ENCODE data around the gene MMS22L.

The MMS22L gene

DNA sequence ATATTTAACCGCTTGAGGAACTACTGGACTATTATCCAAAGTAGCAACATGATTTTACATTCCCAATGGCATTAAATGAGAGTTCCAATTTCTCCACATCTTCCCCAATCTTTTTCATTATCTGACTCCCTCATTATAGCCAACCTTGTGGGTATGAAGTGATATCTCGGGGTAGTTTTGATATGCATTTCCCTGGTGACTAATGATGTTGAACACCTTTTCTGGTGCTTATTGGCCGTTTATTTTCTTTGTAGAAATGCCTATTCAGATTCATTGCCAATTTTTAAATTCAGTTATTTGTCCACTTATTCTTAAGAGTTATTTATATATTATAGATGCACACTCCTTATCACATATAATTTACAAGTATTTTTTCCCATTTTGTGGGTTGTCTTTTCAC is 129.0 kb downstream of the MMS22L start:
- Histone ChIP-seq H3K36me3 (ENCODE audit: control insufficient read depth in 2 of 2, insufficient read depth in 2 of 2, low read length in 2 of 2) (peaks cover 4 to 5% of the 10 kb centered on the region in 2 donors), H3K4me3 (ENCODE audit: low read length in 2 of 2) (no peak overlapping the region), H3K9ac (ENCODE audit: low read depth in 1 of 2, low read length in 2 of 2) (no peak overlapping the region), H3K4me1 (ENCODE audit: control insufficient read depth in 2 of 2, insufficient read depth in 2 of 2, low read length in 2 of 2) (no peaks in the 10 kb centered on the region), H3K9me3 (ENCODE audit: control insufficient read depth in 2 of 2, low read length in 2 of 2) (no peaks in the 10 kb centered on the region), H3K27me3 (ENCODE audit: control insufficient read depth in 2 of 2, insufficient read depth in 2 of 2, low read length in 2 of 2) (no peaks in the 10 kb centered on the region), H3K27ac (ENCODE audit: low read depth in 2 of 2, low read length in 2 of 2) (no peak overlapping the region)

DNA sequence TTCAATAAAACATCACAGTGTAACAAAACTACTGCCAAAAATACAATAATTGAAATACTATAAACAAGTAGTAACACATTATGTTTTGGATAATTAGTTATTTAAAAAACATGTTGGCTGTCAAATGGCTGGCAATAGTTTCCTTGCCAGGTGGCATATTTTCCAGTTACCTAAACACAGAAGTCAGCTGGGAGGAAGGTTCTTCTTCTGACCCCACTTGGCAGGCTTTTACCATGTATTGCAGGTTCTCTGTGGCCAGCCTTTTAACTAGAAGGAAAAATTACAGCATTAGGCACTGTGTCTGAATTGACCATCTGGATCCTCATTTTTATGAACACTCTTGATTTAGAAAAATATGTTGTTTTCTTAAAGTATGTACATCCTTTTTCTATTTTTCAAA is 131.4 kb downstream of the MMS22L start:
- Histone ChIP-seq H3K36me3 (ENCODE audit: control insufficient read depth in 2 of 2, insufficient read depth in 2 of 2, low read length in 2 of 2) (peaks cover 4 to 5% of the 10 kb centered on the region in 2 donors), H3K27me3 (ENCODE audit: control insufficient read depth in 2 of 2, insufficient read depth in 2 of 2, low read length in 2 of 2) (no peaks in the 10 kb centered on the region), H3K4me1 (ENCODE audit: control insufficient read depth in 2 of 2, insufficient read depth in 2 of 2, low read length in 2 of 2) (no peaks in the 10 kb centered on the region), H3K9me3 (ENCODE audit: control insufficient read depth in 2 of 2, low read length in 2 of 2) (no peaks in the 10 kb centered on the region), H3K9ac (ENCODE audit: low read depth in 1 of 2, low read length in 2 of 2) (no peak overlapping the region), H3K4me3 (ENCODE audit: low read length in 2 of 2) (no peak overlapping the region), H3K27ac (ENCODE audit: low read depth in 2 of 2, low read length in 2 of 2) (no peak overlapping the region)

DNA sequence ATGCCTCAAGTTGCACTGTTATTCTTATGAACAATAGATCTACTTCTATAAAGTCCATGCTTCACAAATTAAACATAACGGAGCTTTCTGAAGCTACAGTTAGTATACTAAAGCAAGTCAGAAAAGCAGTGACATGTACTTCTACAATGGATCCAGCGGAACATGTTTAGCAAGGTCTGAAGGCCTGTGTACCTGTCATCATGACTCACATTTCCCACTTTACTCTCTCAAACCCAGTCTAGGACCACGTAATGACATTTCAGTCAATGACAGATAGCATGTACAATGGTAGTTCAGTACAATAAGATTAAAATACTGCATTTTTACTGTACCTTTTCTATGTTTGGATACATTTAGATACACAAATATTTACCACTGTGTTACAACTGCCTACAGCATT is 132.1 kb downstream of the MMS22L start:
- H3K4me3 ChIP-seq (ENCODE audit: low read length in 2 of 2) = no peak overlapping the region
- H3K27ac ChIP-seq (ENCODE audit: low read depth in 2 of 2, low read length in 2 of 2) = no peak overlapping the region
- H3K9ac ChIP-seq (ENCODE audit: low read depth in 1 of 2, low read length in 2 of 2) = no peak overlapping the region
- no peaks in the 10 kb centered on the region for H3K9me3 ChIP-seq (ENCODE audit: control insufficient read depth in 2 of 2, low read length in 2 of 2)
- H3K27me3 ChIP-seq (ENCODE audit: control insufficient read depth in 2 of 2, insufficient read depth in 2 of 2, low read length in 2 of 2) = no peaks in the 10 kb centered on the region
- H3K4me1 ChIP-seq (ENCODE audit: control insufficient read depth in 2 of 2, insufficient read depth in 2 of 2, low read length in 2 of 2) = no peaks in the 10 kb centered on the region
- H3K36me3 ChIP-seq (ENCODE audit: control insufficient read depth in 2 of 2, insufficient read depth in 2 of 2, low read length in 2 of 2) = peaks cover 4 to 5% of the 10 kb centered on the region in 2 donors

DNA sequence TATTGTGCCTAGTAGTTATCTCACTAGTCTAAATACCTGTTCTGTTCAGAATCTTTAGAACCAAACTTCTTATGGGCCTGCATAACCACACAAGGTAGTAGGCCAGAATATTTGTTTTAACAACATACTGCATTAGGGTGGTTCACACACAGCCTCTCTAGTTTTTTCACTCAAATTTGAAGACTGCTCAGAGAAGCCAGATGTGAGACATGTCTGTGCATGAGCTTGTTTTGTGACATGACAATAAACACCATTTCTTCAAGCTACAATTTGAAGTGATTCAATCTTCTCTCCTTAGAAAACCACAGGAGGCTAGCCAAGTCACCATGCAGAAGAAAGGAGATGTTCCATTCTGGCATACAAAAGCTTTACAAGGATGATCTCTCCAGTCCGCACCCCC is 135.6 kb downstream of the MMS22L start:
- H3K27ac ChIP-seq (ENCODE audit: low read depth in 2 of 2, low read length in 2 of 2) = no peak overlapping the region
- no peak overlapping the region for H3K9ac ChIP-seq (ENCODE audit: low read depth in 1 of 2, low read length in 2 of 2)
- H3K4me3 ChIP-seq (ENCODE audit: low read length in 2 of 2) = no peak overlapping the region
- no peaks in the 10 kb centered on the region for H3K27me3 ChIP-seq (ENCODE audit: control insufficient read depth in 2 of 2, insufficient read depth in 2 of 2, low read length in 2 of 2)
- H3K4me1 ChIP-seq (ENCODE audit: control insufficient read depth in 2 of 2, insufficient read depth in 2 of 2, low read length in 2 of 2) = no peaks in the 10 kb centered on the region
- H3K9me3 ChIP-seq (ENCODE audit: control insufficient read depth in 2 of 2, low read length in 2 of 2) = no peaks in the 10 kb centered on the region
- H3K36me3 ChIP-seq (ENCODE audit: control insufficient read depth in 2 of 2, insufficient read depth in 2 of 2, low read length in 2 of 2) = peaks cover 4 to 5% of the 10 kb centered on the region in 2 donors

DNA sequence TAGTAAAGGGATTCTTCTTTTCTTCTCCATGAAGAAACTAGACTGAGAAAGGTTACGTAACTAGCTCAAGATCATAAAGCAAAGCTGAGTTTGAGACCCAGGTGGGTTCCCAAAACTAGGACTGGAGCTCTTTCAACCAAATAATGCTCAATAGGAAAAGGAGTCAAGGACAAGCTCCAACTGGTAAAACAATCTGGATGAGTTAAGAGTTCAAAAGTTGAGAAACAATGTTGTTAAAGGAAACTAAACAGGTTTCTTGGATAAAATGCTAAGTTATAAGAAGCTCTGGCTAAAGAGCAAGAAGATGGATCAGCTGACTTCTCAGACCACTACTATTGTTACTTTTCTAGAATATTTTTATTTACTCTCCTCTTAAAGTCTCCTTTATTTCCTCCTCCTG is 137.3 kb downstream of the MMS22L start:
- Histone ChIP-seq H3K4me3 (ENCODE audit: low read length in 2 of 2) (no peak overlapping the region), H3K9ac (ENCODE audit: low read depth in 1 of 2, low read length in 2 of 2) (no peak overlapping the region), H3K36me3 (ENCODE audit: control insufficient read depth in 2 of 2, insufficient read depth in 2 of 2, low read length in 2 of 2) (no peaks in the 10 kb centered on the region), H3K9me3 (ENCODE audit: control insufficient read depth in 2 of 2, low read length in 2 of 2) (no peaks in the 10 kb centered on the region), H3K4me1 (ENCODE audit: control insufficient read depth in 2 of 2, insufficient read depth in 2 of 2, low read length in 2 of 2) (no peaks in the 10 kb centered on the region), H3K27ac (ENCODE audit: low read depth in 2 of 2, low read length in 2 of 2) (no peak overlapping the region), H3K27me3 (ENCODE audit: control insufficient read depth in 2 of 2, insufficient read depth in 2 of 2, low read length in 2 of 2) (no peaks in the 10 kb centered on the region)

DNA sequence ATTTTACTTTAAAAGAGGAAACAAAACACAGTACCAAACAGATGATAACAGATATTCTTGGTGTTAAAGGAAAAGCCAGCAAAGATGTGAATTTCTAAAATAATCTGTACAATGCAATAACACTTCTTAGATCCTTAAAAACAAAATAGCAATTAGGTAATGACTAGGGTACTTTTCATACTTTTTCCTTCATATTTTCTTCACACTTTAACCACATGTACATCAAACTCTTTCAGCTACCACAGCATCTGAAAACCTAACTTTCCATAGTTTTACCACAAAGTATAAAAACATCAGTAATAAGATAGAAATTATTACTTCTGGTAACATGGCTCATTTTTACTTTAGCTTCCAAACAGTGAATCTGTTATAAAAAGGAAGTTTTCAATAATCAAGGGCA is 141.3 kb downstream of the MMS22L start:
- no peak overlapping the region for H3K9ac ChIP-seq (ENCODE audit: low read depth in 1 of 2, low read length in 2 of 2)
- no peak overlapping the region for H3K4me3 ChIP-seq (ENCODE audit: low read length in 2 of 2)
- H3K27me3 ChIP-seq (ENCODE audit: control insufficient read depth in 2 of 2, insufficient read depth in 2 of 2, low read length in 2 of 2) = no peaks in the 10 kb centered on the region
- no peaks in the 10 kb centered on the region for H3K4me1 ChIP-seq (ENCODE audit: control insufficient read depth in 2 of 2, insufficient read depth in 2 of 2, low read length in 2 of 2)
- no peaks in the 10 kb centered on the region for H3K36me3 ChIP-seq (ENCODE audit: control insufficient read depth in 2 of 2, insufficient read depth in 2 of 2, low read length in 2 of 2)
- H3K9me3 ChIP-seq (ENCODE audit: control insufficient read depth in 2 of 2, low read length in 2 of 2) = no peaks in the 10 kb centered on the region
- no peak overlapping the region for H3K27ac ChIP-seq (ENCODE audit: low read depth in 2 of 2, low read length in 2 of 2)

DNA sequence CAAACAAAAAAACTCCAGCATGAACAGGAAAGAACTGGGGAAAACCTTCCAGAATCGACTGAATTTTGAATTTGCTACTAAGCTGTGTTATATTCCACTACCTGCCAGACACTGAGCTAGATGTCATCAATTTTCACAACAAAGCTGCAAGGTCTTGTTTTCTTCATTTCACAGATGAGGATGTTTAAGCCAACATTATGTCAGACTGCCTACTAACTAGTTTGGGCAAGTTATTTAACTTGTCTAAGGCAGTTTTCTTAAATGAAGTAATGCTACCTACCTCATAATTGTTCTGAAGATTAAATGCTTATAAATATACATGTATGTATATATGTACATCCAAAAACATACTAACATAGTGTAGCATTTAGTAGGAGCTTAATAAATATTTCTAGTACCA is 144.4 kb downstream of the MMS22L start:
- no peaks in the 10 kb centered on the region for H3K4me1 ChIP-seq (ENCODE audit: control insufficient read depth in 2 of 2, insufficient read depth in 2 of 2, low read length in 2 of 2)
- no peaks in the 10 kb centered on the region for H3K9me3 ChIP-seq (ENCODE audit: control insufficient read depth in 2 of 2, low read length in 2 of 2)
- no peak overlapping the region for H3K4me3 ChIP-seq (ENCODE audit: low read length in 2 of 2)
- no peaks in the 10 kb centered on the region for H3K27me3 ChIP-seq (ENCODE audit: control insufficient read depth in 2 of 2, insufficient read depth in 2 of 2, low read length in 2 of 2)
- no peak overlapping the region for H3K27ac ChIP-seq (ENCODE audit: low read depth in 2 of 2, low read length in 2 of 2)
- H3K9ac ChIP-seq (ENCODE audit: low read depth in 1 of 2, low read length in 2 of 2) = no peak overlapping the region
- no peaks in the 10 kb centered on the region for H3K36me3 ChIP-seq (ENCODE audit: control insufficient read depth in 2 of 2, insufficient read depth in 2 of 2, low read length in 2 of 2)

DNA sequence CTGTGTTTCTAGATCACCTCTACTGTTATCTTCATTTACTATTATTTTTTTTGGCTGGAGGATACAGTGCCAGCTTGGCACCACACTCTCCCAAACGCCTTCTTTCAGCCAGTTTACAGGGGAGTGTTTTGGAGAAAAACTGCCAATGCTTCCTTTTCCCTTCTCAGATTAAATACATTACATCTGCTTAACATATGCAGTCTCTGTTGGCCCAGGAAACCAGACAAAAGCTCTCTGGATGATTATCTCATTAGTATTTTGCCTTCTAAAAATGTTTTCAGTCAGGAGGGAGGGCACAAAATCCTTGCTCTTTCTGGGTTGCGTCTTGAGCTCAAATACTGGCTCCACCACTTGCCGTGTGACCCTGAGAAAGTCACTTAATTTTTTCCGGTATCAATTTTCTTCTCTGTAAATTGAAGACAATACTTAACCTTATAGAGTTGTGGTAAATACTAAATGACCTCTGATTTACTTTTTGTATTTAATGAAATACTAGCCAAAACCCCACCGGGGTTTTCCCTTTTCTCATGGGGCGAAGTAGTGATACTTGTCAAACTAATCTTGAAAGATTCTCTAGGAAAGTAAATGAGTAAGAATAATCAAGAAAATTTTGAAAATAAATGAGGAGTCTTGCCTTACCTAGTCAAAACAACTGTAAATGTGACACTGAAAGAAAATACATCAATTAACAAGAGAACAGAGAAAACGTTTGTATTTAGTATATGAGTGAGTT is 146.2 kb downstream of the MMS22L start:
- Histone ChIP-seq H3K4me1 (ENCODE audit: control insufficient read depth in 2 of 2, insufficient read depth in 2 of 2, low read length in 2 of 2) (no peaks in the 10 kb centered on the region), H3K4me3 (ENCODE audit: low read length in 2 of 2) (no peak overlapping the region), H3K9ac (ENCODE audit: low read depth in 1 of 2, low read length in 2 of 2) (no peak overlapping the region), H3K9me3 (ENCODE audit: control insufficient read depth in 2 of 2, low read length in 2 of 2) (no peaks in the 10 kb centered on the region), H3K36me3 (ENCODE audit: control insufficient read depth in 2 of 2, insufficient read depth in 2 of 2, low read length in 2 of 2) (no peaks in the 10 kb centered on the region), H3K27me3 (ENCODE audit: control insufficient read depth in 2 of 2, insufficient read depth in 2 of 2, low read length in 2 of 2) (no peaks in the 10 kb centered on the region), H3K27ac (ENCODE audit: low read depth in 2 of 2, low read length in 2 of 2) (no peak overlapping the region)

DNA sequence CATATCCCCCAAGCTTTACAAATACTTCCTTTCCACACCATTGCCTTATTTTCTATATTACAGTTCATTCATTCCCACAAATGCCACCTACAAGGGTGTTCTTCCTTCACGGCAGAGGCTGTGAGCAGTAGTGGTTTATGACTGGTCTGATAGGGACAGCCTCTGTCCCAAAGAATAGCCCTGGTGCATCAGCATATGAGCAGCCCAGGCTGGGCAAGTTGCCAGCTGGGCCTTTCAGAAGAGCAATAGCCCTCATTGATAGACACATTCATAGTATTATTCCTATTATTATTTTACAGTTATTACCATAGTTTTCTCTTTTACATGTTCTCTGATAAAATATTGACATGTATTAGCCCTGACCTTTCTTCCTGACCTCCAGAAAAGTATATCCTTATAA is 149.9 kb downstream of the MMS22L start:
- Histone ChIP-seq H3K9ac (ENCODE audit: low read depth in 1 of 2, low read length in 2 of 2) (no peak overlapping the region), H3K9me3 (ENCODE audit: control insufficient read depth in 2 of 2, low read length in 2 of 2) (no peaks in the 10 kb centered on the region), H3K27ac (ENCODE audit: low read depth in 2 of 2, low read length in 2 of 2) (no peak overlapping the region), H3K4me1 (ENCODE audit: control insufficient read depth in 2 of 2, insufficient read depth in 2 of 2, low read length in 2 of 2) (no peaks in the 10 kb centered on the region), H3K36me3 (ENCODE audit: control insufficient read depth in 2 of 2, insufficient read depth in 2 of 2, low read length in 2 of 2) (no peaks in the 10 kb centered on the region), H3K4me3 (ENCODE audit: low read length in 2 of 2) (no peak overlapping the region), H3K27me3 (ENCODE audit: control insufficient read depth in 2 of 2, insufficient read depth in 2 of 2, low read length in 2 of 2) (no peaks in the 10 kb centered on the region)

DNA sequence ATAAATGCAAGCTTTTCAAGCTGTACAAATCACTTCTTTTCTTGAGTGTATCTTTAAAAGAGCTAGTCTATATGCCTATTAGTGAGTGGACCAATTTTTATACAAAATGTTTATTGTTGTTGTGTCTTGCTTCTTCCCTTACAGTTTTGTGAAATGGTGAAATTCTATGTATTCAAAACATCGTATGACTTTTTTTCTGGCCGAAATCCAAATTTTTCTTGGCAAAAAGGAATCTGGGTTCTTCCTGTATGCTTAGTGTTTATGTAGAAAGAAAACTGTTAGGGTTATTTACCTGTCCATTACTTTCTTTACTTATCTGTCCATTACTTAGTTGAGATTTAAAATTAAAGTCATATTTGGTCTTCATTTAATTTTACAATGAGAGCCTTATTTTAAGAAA is 153.9 kb downstream of the MMS22L start:
- no peaks in the 10 kb centered on the region for H3K36me3 ChIP-seq (ENCODE audit: control insufficient read depth in 2 of 2, insufficient read depth in 2 of 2, low read length in 2 of 2)
- H3K9ac ChIP-seq (ENCODE audit: low read depth in 1 of 2, low read length in 2 of 2) = no peak overlapping the region
- no peaks in the 10 kb centered on the region for H3K27me3 ChIP-seq (ENCODE audit: control insufficient read depth in 2 of 2, insufficient read depth in 2 of 2, low read length in 2 of 2)
- no peaks in the 10 kb centered on the region for H3K4me1 ChIP-seq (ENCODE audit: control insufficient read depth in 2 of 2, insufficient read depth in 2 of 2, low read length in 2 of 2)
- H3K9me3 ChIP-seq (ENCODE audit: control insufficient read depth in 2 of 2, low read length in 2 of 2) = no peaks in the 10 kb centered on the region
- H3K4me3 ChIP-seq (ENCODE audit: low read length in 2 of 2) = no peak overlapping the region
- H3K27ac ChIP-seq (ENCODE audit: low read depth in 2 of 2, low read length in 2 of 2) = no peak overlapping the region

DNA sequence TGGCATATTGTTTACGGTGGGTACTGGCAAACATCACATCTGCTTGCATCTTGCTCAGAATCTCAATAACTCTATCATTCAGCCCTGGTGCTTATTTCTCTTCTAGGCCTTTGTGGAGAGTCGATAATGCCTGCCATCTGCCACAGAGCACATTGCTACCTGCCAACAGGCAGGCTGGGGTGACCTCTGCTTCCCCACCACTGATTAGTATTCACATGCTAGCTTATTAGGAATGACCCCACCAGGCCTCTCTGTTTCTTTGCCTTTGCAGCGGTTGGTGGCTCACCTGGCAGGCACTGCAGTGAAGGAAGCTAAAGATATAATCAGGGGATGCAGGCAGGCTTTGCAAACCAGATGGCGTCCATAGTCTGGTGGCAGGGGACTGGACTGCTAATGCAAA is 154.5 kb downstream of the MMS22L start:
- no peak overlapping the region for H3K4me3 ChIP-seq (ENCODE audit: low read length in 2 of 2)
- H3K27me3 ChIP-seq (ENCODE audit: control insufficient read depth in 2 of 2, insufficient read depth in 2 of 2, low read length in 2 of 2) = no peaks in the 10 kb centered on the region
- H3K9me3 ChIP-seq (ENCODE audit: control insufficient read depth in 2 of 2, low read length in 2 of 2) = no peaks in the 10 kb centered on the region
- H3K27ac ChIP-seq (ENCODE audit: low read depth in 2 of 2, low read length in 2 of 2) = no peak overlapping the region
- H3K4me1 ChIP-seq (ENCODE audit: control insufficient read depth in 2 of 2, insufficient read depth in 2 of 2, low read length in 2 of 2) = no peaks in the 10 kb centered on the region
- no peak overlapping the region for H3K9ac ChIP-seq (ENCODE audit: low read depth in 1 of 2, low read length in 2 of 2)
- no peaks in the 10 kb centered on the region for H3K36me3 ChIP-seq (ENCODE audit: control insufficient read depth in 2 of 2, insufficient read depth in 2 of 2, low read length in 2 of 2)
